Left lung (tissue), 10 donors: Measurements from ENCODE around the gene UBA7. TPM values are rescaled to one million over a fixed set of nuclear protein-coding genes. Genes with fewer than 3 reads are reported as not detected.

Experiments used
- ATAC-seq: fragments of 200-7000 bp; cut with Tn5 transposase; one replicate; pipeline ENCODE4 v1.9.1; 2020; ENCODE audit warnings: moderate library complexity
- DNase-seq, 4 donors: peaks; one replicate each; pipeline ENCODE4 v3.0.0-alpha.2; 2013 to 2020
- H3K27ac ChIP-seq, 2 donors: fragments of 200-600 bp; sonication (generic) in 1 of 2; one replicate each; pipeline versions ENCODE4 v1.5.0 to v1.8.0; 2020 to 2021
- H3K27me3 ChIP-seq, 2 donors: fragments of 200-600 bp; sonication (generic) in 1 of 2; one replicate each; pipeline versions ENCODE4 v1.5.0 to v1.8.0; 2020 to 2021
- H3K36me3 ChIP-seq, 2 donors: fragments of 200-600 bp; sonication (generic) in 1 of 2; one replicate each; pipeline versions ENCODE4 v1.5.0 to v1.8.0; 2020 to 2021
- H3K4me1 ChIP-seq, 2 donors: fragments of 200-600 bp; one replicate each; pipeline ENCODE4 v1.8.0; 2021
- H3K4me3 ChIP-seq, 2 donors: fragments of 200-600 bp; sonication (generic) in 1 of 2; one replicate each; pipeline versions ENCODE4 v1.5.0 to v1.8.0; 2020 to 2021; ENCODE audit warnings: mild to moderate bottlenecking in 1 of 2
- H3K9me3 ChIP-seq, 2 donors: fragments of 200-600 bp; sonication (generic) in 1 of 2; one replicate each; pipeline versions ENCODE4 v1.5.0 to v1.8.0; 2020 to 2021
- intact Hi-C, 2 donors: fragments of 100-400 bp; cut with DNase I; formaldehyde crosslinking; loops; one replicate each; pipeline versions ENCODE4 v1.11.2 to v1.14.2; 2022
- polyA plus RNA-seq, 6 donors: library from polyadenylated mRNA; unstranded; fragments of 120-200 nt; gene quantifications; one replicate each; pipeline ENCODE4 v1.2.1, GENCODE V29; 2013; ENCODE audit not compliant: insufficient read length in 6 of 6
- total RNA-seq, 2 donors: library from RNA; stranded (reverse); fragmentation: NEBNext Ultra II Directional; extraction: Animal tissue kit (Norgen Biotek cat#: 25700); gene quantifications; one replicate each; pipeline ENCODE4 v1.2.1, GENCODE V29; 2021
- TF ChIP-seq, protein P1 (sequence below), 2 donors: fragments of 200-600 bp; sonication (generic) in 1 of 2; IDR thresholded peaks; one replicate each; pipeline versions ENCODE4 v1.5.0 to v1.8.0; 2021; ENCODE audit warnings: antibody characterized with exemption in 2 of 2
- donor health status: DM: no; HTN: yes; CAD: no.
- donor health status: DM: no; HTN: no; CAD: no.

Gene UBA7
- total and polyA plus RNA-seq, 8 donors, result 60.9 to 121 (median 82.3) TPM

DNA sequence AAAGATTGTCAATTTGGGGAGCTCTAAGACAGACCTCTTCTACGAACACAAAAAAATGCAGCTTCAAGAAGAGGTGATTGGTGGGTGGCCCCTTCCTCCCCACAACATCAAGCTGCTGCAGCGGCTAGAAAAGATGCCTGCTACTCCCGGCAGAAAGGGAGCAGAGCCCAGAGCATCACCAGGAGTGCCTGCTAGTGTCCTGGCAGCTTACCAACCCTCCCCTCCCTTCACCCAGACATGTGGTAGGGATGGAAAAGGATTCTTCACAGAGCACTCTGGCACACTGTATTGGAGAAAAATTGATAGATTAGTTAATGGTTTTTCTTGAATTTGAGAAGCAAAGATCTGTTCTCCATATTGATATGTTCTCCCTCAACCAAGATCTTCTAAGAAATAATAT, 38.2 kb downstream of the UBA7 start:
- intact Hi-C loops, result no loop called here
- no peak for ATAC-seq
- no peaks in the 10 kb centered on the region for H3K9me3 ChIP-seq

DNA sequence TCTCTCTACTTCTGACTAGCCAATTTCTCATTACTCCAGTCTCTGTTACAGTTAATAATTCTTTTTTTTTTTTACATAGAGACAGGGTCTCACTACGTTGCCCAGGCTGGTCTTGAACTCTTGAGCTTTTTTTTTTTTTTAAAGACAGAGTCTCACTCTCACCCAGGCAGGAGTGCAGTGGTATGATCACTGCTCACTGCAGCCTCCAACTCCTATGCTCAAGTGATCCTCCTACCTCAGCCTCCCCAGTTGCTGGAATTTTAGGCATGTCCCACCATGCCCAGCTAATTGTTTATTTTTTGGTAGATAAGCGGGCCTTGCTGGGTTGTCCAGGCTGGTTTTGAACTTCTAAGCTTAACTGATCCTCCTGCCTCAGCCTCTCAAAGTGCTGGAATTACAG, 41.0 kb downstream of the UBA7 start:
- ATAC-seq (no peak), DNase-seq (no peak)
- H3K9me3 ChIP-seq, result no peaks in the 10 kb centered on the region
- peaks cover 0 to 31% of the 10 kb centered on the region in 2 donors for H3K36me3 ChIP-seq
- TF ChIP-seq, protein P1, sequence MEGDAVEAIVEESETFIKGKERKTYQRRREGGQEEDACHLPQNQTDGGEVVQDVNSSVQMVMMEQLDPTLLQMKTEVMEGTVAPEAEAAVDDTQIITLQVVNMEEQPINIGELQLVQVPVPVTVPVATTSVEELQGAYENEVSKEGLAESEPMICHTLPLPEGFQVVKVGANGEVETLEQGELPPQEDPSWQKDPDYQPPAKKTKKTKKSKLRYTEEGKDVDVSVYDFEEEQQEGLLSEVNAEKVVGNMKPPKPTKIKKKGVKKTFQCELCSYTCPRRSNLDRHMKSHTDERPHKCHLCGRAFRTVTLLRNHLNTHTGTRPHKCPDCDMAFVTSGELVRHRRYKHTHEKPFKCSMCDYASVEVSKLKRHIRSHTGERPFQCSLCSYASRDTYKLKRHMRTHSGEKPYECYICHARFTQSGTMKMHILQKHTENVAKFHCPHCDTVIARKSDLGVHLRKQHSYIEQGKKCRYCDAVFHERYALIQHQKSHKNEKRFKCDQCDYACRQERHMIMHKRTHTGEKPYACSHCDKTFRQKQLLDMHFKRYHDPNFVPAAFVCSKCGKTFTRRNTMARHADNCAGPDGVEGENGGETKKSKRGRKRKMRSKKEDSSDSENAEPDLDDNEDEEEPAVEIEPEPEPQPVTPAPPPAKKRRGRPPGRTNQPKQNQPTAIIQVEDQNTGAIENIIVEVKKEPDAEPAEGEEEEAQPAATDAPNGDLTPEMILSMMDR (IDR thresholded peaks at IDR 0.05), result no peak
- intact Hi-C loops, result no loop called here
- peaks cover 0 to 15% of the 10 kb centered on the region in 2 donors for H3K4me1 ChIP-seq
- no peaks in the 10 kb centered on the region for H3K27me3 ChIP-seq
- no peak overlapping the region for H3K27ac ChIP-seq
- no peak overlapping the region for H3K4me3 ChIP-seq

More for the DNA sequence above, 38.2 kb downstream of the UBA7 start:
- Histone ChIP-seq H3K4me3 (no peak overlapping the region), H3K36me3 (peaks cover 0 to 24% of the 10 kb centered on the region in 2 donors), H3K27ac (no peak overlapping the region), H3K27me3 (no peaks in the 10 kb centered on the region), H3K4me1 (peaks cover 0 to 23% of the 10 kb centered on the region in 2 donors)
- TF ChIP-seq, protein P1 (IDR thresholded peaks at IDR 0.05), result no peak
- no peak for DNase-seq

GRCh38 chr3:49771340-49771938, 42.3 kb downstream of the UBA7 start:
- TF ChIP-seq, protein P1 (IDR thresholded peaks at IDR 0.05), result no peak
- Histone ChIP-seq H3K9me3 (no peaks in the 10 kb centered on the region), H3K4me3 (no peak overlapping the region), H3K27me3 (no peaks in the 10 kb centered on the region), H3K36me3 (peaks cover 0 to 20% of the 10 kb centered on the region in 2 donors), H3K27ac (no peak overlapping the region), H3K4me1 (peaks cover 0 to 15% of the 10 kb centered on the region in 2 donors)
- no peak for DNase-seq
- no peak for ATAC-seq
- intact Hi-C loops, result no loop called here

DNA sequence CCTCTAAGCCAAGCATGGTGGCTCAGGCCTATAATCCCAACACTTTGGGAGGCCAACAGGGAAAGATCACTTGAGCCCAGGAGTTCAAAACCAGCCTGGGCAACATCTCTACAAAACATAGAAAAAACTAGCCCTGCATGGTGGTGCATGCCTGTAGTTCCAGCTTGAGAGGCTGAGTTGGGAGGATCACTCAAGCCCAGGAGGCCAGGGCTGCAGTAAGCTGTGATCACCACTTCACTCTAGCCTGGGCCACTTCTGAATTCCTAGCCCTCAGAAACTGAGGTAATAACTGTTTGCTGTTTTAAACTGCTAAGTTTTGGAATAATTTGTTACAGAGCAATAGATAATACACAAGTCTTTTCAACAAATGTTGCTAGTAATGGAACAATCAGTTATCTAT, 43.8 kb downstream of the UBA7 start:
- no peak overlapping the region for H3K27ac ChIP-seq
- no peaks in the 10 kb centered on the region for H3K27me3 ChIP-seq
- ATAC-seq (no peak), DNase-seq (no peak)
- no peaks in the 10 kb centered on the region for H3K9me3 ChIP-seq
- H3K4me3 ChIP-seq, result no peak overlapping the region
- TF ChIP-seq, protein P1 (IDR thresholded peaks at IDR 0.05), result no peak
- peaks cover 0 to 23% of the 10 kb centered on the region in 2 donors for H3K36me3 ChIP-seq
- H3K4me1 ChIP-seq, result peaks cover 0 to 15% of the 10 kb centered on the region in 2 donors
- intact Hi-C loops, result no loop called here

GRCh38 chr3:49769286-49769915, 44.4 kb downstream of the UBA7 start:
- H3K4me3 ChIP-seq, result no peak overlapping the region
- no peaks in the 10 kb centered on the region for H3K27me3 ChIP-seq
- no peaks in the 10 kb centered on the region for H3K9me3 ChIP-seq
- H3K4me1 ChIP-seq, result peaks cover 0 to 15% of the 10 kb centered on the region in 2 donors
- no peak overlapping the region for H3K27ac ChIP-seq
- TF ChIP-seq, protein P1 (IDR thresholded peaks at IDR 0.05), result no peak
- no peak for ATAC-seq
- intact Hi-C loops, result no loop called here
- no peak for DNase-seq
- peaks cover 0 to 23% of the 10 kb centered on the region in 2 donors for H3K36me3 ChIP-seq
